ENCODE measurements around the gene DYNAP.
A peak's percentile ranks its signal among the peaks of the same experiment; 100 is the strongest.

DYNAP gene

GRCh38 chr18:54641734-54642133, 50.7 kb downstream of the DYNAP start:
- DNase-seq = no peak

GRCh38 chr18:54647176-54647575, 56.1 kb downstream of the DYNAP start:
- DNase-seq = peak; percentile 6 to 42

All from NCI-H526 (cell line).